ENCODE measurements around the gene TRIM15.

The TRIM15 gene

DNA sequence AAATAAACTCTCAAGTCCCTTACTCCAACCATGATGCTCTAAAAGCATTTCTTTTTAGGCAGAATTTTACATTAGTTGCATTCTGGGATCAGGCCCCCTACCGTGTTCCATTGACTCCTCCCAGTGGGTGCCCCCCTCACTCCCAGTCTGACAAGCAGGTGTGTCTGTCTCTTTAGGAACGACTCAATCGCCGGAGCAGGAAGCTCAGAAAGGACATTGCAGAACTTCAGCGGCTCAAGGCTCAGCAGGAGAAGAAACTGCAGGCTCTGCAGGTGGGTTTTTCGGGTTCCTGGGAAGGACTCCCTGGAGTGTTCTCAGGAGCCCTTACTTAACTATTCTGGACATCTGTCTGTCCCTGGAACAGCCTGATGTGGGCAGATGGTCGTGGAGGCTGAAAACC lies 17.5 kb upstream of the TRIM15 start:
- no peak for DNase-seq (ENCODE audit: low read depth in 2 of 2)

DNA sequence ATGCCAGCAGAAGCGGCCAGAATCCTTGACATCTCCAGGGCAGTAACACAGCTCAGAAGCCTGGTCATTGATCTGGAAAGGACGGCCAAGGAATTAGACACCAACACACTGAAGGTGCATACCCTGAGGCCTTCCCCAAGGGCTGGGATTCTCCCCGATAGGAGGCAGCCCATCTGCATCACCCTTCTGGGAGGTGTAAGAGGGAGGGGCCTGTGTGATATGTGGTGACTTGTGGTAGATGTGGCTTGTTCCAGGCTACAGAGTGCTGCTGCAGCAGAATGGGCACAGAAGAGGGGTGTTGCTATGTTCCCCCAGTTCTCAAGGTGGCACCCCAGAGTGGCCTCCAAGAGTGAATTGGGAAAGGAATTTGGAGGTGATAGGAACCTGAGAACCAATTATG lies 16.2 kb upstream of the TRIM15 start:
- no peak for DNase-seq (ENCODE audit: low read depth in 2 of 2)

DNA sequence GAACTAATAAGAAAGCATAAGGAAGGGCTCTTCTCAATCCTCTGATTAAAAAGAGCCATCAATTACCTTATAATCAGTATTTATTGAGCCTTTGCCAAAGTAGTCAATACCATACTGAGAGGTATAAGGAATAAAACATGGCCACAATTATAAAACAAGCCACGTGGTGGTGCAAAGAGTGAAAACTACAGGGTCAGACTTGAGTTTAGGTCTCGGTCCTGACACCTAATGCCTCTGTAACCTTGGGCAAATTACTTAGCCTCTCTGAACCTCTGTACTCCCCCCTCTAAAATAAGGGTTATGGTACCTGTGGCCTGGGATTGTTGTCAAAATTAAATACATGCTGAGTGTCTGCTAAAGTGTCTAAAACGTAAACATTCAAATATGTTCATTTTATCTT lies 14.1 kb upstream of the TRIM15 start:
- no peak for DNase-seq (ENCODE audit: low read depth in 2 of 2)

DNA sequence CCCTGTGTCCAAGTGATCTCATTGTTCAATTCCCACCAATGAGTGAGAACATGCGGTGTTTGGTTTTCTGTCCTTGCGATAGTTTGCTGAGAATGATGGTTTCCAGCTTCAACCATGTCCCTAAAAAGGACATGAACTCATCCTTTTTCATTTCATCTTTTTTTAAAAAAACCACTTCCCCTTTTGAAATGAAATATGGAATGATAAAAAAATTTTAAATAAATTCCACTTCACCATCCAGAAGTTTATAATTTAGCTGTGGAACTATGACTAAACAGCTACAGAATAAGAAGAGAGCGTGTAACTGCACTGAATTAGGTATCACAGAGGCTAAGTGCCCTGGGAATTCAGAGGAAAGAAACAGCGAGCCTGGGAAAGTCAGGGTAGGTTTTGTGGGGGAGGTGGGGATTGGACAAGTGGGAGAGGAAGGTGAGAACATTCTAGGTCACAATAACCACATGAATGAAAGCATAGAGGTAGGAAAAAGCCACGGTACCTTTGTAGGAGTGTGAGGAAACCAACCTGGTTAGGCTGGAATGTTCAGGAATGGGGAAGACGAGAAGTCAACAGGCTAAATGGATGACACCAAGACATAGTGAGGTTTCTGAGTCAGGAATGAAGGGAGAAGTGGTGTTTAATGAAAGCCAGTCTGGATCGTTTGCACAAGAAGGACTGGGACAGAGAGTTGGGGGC lies 13.3 kb upstream of the TRIM15 start:
- no peak for DNase-seq (ENCODE audit: low read depth in 2 of 2)

DNA sequence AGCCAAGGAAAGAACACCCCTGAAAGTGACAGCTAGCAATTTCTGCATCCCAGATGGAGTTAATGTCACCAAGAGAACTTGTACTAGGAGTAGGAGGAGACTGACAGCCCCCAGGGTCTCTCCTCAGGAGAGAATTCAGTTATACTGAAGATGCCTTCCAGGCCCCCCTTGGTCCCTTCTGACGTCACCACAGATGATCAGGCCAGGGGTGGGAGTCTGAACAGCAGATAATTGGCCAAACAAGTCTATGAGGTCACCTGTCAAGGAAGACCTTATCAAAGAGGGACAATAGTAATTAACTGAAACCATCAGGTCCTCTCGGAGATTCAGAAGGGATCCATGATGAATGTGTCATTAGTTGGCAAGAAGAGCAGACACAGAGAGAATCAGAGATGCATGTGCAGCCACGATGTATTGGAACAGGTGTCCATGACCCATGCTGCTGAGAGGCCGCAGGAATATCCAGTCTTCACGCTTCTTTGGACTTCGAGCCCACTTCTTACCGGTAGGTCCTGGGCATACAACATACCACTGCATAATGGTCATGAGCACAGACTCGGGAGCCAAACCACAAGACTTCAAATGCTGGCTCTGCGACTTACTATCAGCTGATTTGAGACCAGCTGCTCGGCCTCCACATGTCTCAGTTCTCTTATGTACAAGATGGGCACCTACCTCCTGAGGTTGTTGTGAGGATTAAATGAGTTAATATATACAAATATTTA lies 12.5 kb upstream of the TRIM15 start:
- no peak for DNase-seq (ENCODE audit: low read depth in 2 of 2)

DNA sequence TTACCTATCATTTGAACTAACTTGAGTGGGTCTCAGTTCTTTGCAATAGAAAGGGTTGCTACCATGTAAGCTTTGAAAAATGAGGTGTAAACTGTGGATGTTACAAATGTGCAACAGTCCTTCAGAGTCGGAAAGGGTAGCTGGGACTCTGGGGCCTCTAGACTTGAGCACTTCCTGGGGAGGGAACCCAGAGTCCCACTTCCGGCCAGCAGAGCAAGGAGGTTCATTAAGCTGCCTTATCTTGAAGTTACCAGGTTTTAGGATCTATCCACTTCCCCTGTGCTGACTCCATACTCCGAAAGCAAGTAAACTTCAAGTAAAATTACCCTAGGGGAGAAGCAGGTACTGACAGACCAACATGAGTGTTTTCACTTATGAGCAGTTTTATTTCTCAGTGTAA lies 11.8 kb upstream of the TRIM15 start:
- no peak for DNase-seq (ENCODE audit: low read depth in 2 of 2)

DNA sequence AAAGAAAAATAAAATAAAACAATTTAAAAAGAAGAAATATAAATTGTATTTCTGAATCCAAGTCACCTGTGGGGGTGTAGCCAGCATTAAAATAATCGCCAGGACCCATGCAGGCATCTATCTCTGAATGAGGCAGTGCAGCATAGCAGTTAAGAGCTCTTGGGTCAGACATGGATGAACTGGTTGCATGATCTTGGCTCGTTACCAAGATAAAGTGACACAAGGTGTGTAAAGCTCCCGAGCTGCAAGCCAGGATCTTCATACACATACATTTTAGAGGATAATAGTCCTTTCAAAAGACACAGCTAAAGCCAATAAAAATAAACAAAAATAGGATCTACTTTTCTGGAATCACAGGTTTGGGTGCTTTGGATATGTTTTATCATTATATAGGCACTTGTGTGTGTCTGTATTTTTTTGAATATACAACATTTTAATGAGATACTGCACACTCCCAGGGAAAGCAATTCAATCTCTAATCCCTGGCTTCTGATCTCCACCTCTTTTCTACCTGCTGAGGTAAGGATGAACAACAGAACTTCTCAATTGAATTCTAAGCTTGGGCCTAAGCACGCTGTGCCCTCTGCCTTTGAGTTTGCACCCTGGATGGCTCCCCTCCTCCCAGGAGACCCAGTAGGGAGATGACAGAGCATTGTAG lies 11.2 kb upstream of the TRIM15 start:
- DNase-seq (ENCODE audit: low read depth in 2 of 2) = no peak

DNA sequence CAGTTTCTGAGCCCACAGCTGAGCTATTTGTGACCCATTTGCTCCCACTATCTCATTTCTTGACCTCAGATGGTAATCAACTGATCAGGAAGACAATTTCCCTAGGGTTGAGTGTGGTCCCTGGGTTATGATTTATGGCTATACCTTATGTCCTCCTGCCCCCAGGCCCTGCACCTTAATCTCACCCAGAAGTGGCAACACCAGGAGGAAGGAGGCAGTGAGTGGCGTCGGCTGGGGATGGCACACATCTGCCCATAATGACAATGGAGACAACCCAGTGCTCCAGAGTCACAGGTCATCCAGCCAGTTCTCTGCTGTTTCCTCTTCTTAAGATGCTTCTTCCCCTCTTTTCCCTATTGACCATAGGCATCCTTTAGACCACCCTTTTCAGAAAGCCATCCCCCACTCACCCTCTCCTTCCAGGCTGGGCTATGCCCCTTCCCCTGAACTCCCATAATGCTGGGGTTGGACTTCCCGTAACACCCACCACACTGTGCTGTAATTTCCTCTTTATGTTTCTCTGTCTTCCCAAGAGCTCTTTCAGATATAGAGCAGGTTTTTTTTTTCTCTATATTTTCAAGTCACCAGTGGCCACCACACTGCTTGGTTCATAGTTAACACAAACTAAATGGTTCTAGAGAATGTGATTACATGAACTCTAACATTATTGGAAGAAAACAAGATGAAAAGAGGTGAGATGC lies 10.3 kb upstream of the TRIM15 start:
- no peak for DNase-seq (ENCODE audit: low read depth in 2 of 2)

DNA sequence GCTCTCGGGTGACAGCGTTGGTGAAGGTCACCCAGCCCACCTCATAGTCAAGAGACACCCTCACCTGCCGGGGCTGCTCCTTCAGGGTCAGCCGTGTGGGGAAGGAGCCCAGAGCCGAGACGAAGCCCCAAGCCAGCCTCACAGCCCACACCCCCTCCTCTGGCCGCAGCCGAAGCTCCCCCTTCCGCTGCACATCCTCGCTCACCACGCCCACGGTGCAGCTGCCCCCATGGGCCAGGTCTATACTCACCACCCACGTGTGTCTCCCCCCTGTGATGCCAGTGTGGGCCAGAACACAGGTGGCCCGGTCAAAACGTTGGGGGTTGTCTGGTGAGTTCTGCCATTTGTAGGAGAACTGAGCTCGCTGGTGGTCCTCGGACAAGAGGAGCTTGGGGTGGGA lies 9.3 kb upstream of the TRIM15 start:
- no peak for DNase-seq (ENCODE audit: low read depth in 2 of 2)

DNA sequence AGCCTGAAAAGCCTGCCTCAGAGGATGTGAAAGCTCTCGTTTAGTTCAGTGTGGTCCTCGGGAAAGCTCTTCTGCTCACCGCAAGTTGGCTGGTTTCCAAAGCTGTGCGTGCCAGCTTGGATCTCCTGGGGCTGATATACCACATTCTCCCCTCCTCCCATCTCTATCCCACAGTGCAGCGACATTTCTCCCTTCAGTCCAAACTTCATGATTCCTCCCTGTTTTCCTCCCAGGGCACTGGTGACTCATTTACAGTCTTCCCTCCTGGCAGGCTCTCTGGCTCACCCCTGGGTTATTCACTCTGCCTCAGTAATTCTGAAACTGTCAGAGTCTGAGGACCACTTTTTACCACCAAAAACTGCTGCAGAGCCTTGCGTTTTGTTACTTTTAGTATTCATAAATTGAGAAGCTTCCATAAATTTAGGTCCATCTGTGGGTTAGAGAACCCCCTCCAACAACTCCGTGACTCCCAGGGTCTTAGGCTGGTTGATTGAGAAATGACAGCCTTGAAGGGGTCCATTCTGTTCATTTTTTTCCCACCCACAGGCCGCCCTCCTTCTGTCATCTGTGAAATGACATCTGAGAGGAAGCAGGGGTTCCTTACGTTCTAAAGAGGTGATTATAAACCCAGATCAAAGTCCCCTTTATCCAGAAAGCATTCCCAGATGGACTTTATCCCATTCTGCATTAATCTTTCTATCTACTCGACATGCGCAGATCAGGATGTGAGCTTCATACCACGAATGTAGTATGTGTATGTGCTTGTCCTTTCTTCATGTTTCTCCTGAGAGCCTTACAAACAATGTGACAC lies 8.4 kb upstream of the TRIM15 start:
- DNase-seq (ENCODE audit: low read depth in 2 of 2) = no peak

DNA sequence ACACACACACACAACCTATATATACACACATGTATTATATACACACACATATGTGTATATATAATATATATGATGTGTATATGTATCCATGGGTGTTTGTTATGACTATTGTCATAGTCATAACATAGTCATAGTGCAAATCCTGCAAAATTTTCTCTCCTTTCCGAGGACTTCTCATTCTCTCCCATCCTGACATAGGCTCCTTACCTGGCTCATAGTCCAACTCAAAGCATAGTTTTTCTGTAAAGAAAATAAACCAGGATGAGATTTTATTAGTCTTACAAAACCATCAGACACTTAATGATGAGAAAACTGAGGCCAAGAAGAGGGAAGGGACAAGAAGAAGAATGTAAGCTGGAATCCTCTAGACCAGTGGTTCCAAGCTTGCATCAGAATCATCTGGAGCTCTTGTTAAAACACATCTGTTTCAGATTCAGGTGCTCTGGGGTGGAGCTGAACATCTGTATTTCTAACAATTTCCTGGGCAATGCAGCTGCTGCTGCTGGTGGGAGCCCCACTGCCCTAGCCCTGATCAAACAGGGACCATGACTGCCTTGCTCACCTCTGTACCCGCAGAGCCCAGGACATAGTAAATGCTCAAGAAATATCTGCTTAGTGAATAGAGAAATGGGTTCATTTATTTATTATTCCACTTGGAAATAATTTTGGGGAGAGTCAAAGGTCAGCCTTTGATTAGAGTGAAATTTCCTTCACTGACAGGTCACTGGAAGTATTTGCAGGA lies 7.7 kb upstream of the TRIM15 start:
- no peak for DNase-seq (ENCODE audit: low read depth in 2 of 2)

DNA sequence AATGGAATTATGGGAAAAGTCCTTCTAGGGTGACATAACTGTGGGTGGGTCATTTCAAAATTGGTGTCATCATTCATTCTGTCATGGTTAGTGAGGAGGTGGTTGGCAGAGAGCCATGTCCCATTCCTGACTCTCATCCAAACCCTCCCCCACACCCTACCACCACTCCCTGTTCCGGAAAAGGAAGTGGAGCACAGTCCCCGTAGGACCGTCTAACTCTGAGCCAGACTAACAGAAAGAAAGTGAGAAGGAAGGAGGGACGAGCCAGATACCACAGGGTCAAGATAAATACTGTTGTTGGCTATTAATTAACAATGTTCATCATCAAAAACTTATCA lies 7.1 kb upstream of the TRIM15 start:
- DNase-seq (ENCODE audit: low read depth in 2 of 2) = no peak

DNA sequence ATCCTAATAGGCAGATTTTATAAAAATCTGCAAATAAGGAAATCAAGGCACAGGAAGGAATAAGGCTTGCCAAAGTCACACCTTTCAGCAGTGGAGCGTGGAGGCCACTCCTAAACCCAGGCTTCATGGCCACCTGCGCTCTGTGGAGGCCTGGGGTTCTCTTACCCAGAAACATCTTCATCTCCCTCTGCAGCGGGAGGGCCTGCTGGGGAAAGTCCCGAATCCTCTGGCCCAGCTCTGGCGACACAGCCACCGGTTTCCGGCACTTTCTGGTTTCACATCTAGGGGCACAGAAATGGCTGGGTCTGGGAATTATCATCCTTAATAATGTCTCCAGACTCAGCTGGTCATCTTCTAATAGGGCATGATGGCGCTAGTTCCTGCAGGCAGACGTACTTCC lies 6.6 kb upstream of the TRIM15 start:
- no peak for DNase-seq (ENCODE audit: low read depth in 2 of 2)

DNA sequence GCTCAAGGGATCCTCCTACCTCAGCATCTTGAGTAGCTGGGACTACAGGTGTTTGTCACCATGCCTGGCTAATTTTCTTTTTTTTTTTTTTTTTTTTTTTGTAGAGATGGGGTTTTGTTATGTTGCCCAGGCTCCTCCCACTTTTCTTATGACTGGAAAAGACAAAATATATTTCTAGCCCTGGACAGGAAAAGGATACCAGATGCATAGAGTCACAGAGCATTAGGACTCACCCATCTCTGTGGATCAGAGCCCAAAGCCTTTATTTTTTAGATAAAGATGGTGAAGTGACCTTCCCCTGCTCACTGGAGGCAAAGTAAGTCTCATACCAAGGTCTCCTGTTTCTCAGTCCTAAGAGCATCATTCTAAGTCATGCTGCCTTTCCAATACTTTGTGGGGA lies 5.8 kb upstream of the TRIM15 start:
- DNase-seq (ENCODE audit: low read depth in 2 of 2) = no peak

DNA sequence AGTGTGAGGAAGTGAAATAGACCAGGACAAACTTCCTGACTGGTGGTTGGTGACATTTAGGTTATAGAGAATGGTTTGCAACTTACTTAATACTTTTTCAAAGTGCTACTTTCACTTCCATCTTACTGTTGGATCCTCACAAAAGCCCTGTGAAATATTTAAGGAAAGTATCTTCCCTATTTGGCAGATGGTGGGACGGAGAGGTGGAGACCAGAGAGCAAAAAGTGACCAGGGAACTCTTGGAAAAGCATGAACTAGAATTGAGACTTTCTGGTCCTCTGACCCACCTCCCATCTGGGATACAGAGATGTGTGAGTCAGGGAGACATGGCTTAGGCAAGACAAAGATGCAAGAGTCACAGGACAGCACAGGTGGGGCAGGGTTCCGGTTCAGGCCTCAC lies 5.3 kb upstream of the TRIM15 start:
- DNase-seq (ENCODE audit: low read depth in 2 of 2) = no peak

DNA sequence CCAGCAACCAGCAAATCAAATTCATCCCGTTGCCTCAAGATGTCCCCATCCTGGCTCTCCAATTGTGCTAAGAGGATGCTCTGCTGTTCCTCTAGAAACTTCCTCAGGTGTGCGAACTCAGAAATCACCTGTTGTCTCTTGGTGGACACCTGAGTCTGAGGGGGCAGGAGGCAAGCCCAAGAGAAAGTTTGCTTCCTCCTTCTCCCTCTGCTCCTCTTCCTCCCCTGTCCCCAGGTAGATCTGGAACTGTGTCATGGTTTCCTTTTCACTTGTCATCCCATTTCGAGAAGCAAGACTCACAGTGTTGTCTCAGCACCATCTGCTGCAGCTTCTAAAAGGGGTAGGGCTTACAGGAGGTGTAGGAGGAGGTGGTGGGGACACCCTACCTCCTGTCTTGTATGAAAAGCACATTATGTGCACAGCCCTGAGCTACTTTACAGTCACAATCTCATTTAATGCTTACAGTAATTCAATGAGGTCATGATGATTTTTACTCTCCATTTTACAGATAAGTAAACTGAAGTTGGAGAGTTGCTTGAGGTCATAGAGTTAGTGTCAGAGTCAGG lies 4.8 kb upstream of the TRIM15 start:
- peak in 1 of 2 donors; percentile 40 for DNase-seq (ENCODE audit: low read depth in 2 of 2)

DNA sequence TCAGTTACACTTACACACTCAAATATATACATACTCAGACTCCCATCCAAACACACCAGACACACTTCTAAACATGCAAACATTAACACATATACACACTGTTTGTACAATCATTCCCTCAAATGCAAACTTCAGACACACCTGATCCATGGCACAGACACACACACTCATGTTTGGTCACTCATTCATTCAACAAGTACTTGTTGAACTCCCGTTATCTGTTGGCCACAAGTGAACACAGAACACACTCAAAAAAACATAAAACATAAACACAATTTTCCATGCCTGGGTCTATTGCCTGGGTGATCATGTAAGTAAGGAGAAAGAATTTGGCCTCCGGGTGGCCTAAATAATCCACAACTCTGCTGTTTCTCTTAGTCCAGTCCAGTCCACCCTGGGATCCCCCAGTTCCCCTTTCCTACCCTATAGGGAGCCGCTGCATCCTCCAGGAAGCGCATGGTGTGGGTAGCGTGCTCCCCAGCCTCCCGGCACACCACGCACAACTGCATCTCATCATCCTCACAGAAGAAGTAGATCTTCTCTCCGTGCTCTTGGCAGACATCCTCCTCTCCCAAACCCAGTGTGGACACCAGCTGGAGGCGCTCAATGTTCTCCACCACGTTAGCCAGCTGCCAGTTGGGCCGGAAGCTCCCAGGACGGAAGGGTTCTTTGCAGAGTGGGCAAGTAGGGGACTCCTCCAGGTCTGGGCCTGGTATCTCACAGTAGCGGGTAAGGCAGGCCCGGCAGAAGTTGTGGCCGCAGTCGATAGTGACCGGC lies 3.1 kb upstream of the TRIM15 start:
- no peak for DNase-seq (ENCODE audit: low read depth in 2 of 2)

DNA sequence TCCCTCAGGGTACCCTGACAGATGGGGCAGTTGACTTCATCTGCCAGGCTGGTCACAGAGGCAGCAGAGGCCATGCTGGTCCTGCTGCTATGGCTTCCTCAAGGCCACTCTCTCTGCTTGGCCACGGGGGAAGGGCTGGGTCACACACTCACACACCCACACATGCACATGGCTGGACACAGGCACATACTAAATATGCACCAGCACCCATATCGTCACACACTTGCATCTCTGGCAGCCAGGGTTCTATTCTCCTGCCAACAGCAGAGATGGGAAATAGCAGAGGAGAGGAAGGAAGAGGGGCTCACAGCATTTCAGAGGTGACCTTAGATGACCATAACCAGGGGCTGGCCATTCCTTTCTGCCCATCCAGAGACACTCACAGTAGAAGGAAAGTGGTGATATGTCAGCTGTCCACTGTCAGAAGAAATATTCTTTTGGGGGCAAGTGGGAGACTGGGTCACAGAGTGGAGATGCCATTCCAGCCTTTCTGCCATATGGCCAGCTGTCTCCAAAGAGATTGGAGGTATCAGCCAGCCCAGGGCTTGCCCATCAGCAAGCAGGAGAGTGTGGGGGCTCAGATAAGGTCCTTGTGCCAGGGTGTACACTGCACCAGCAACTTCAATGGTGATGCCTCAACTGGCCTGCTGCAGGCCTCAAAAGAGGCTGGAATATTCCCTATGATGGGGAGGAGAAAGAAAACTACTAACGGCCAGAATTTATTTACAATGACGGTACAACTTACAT lies 2.4 kb upstream of the TRIM15 start, which contains the start of gene TRIM10:
Gene TRIM10 (minus strand): TSS at position 427 of the 747 bp plus-strand sequence. CDS start 353 bp downstream, at position 74.
- no peak for DNase-seq (ENCODE audit: low read depth in 2 of 2)
